Measurements from ENCODE around the gene MGAT5.

MGAT5 gene

GRCh38 chr2:134368009-134368817, 114.3 kb downstream of the MGAT5 start:
- H3K27ac ChIP-seq: no peak overlapping the region
- peaks cover 31% of the 10 kb centered on the region for H3K36me3 ChIP-seq

GRCh38 chr2:134369220-134369902, 115.5 kb downstream of the MGAT5 start:
- Histone ChIP-seq H3K4me1 (ENCODE audit: control insufficient read depth in 1 of 2, insufficient read depth in 1 of 2, low read depth in 1 of 2, low read length in 1 of 2) (no peaks in the 10 kb centered on the region), H3K36me3 (peaks cover 28% of the 10 kb centered on the region), H3K27me3 (no peaks in the 10 kb centered on the region), H3K9me3 (no peaks in the 10 kb centered on the region), H3K27ac (no peak overlapping the region), H3K4me3 (ENCODE audit: low read depth in 1 of 2, low read length in 1 of 2) (no peak overlapping the region)
- TF ChIP-seq, protein P1, sequence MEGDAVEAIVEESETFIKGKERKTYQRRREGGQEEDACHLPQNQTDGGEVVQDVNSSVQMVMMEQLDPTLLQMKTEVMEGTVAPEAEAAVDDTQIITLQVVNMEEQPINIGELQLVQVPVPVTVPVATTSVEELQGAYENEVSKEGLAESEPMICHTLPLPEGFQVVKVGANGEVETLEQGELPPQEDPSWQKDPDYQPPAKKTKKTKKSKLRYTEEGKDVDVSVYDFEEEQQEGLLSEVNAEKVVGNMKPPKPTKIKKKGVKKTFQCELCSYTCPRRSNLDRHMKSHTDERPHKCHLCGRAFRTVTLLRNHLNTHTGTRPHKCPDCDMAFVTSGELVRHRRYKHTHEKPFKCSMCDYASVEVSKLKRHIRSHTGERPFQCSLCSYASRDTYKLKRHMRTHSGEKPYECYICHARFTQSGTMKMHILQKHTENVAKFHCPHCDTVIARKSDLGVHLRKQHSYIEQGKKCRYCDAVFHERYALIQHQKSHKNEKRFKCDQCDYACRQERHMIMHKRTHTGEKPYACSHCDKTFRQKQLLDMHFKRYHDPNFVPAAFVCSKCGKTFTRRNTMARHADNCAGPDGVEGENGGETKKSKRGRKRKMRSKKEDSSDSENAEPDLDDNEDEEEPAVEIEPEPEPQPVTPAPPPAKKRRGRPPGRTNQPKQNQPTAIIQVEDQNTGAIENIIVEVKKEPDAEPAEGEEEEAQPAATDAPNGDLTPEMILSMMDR (IDR thresholded peaks at IDR 0.05): no peak

More at GRCh38 chr2:134368009-134368817, 114.3 kb downstream of the MGAT5 start:
- Histone ChIP-seq H3K9me3 (no peaks in the 10 kb centered on the region), H3K4me3 (ENCODE audit: low read depth in 1 of 2, low read length in 1 of 2) (no peak overlapping the region), H3K27me3 (no peaks in the 10 kb centered on the region), H3K4me1 (ENCODE audit: control insufficient read depth in 1 of 2, insufficient read depth in 1 of 2, low read depth in 1 of 2, low read length in 1 of 2) (no peaks in the 10 kb centered on the region)
- TF ChIP-seq, protein P1 (IDR thresholded peaks at IDR 0.05): no peak

DNA sequence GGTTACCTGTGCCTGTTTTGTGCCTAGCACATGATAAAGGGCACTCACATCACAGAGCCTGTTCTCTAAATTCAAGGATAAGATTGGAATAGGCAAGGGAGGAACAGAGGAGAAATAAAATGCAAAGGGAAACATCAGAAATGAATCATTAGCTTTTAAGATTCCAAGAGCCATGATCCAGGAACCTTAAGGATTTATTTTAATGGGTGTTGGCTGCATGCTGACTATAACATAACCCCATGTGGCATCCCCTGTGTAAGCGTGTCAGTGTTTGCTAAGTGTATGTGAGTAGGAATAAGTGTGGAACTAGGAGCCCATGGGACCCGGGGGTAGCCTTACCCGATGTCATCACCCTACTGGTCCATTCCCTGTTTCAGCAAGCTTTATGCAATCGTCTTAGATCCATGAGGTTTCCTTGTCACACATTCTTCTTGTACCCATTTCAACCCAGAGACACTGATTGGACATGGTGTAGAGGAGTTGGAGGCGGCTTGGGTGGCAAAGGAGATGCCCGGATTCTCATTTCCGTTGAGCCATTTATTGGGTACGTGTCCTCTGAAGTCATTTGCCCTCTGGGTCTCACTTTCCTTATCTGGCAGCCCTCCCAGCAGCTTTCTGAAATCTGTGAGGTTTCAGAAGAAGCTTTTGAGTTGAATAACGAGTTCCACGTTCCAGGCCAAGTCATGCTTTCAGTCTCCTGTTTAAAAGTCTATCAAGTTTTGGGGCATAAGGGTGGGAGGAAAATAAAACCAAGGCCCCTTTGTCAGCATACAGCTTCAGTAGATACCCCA, 117.0 kb downstream of the MGAT5 start:
- Histone ChIP-seq H3K4me1 (ENCODE audit: control insufficient read depth in 1 of 2, insufficient read depth in 1 of 2, low read depth in 1 of 2, low read length in 1 of 2) (no peaks in the 10 kb centered on the region), H3K36me3 (peaks cover 28% of the 10 kb centered on the region), H3K27ac (no peak overlapping the region), H3K4me3 (ENCODE audit: low read depth in 1 of 2, low read length in 1 of 2) (no peak overlapping the region), H3K9me3 (no peaks in the 10 kb centered on the region), H3K27me3 (no peaks in the 10 kb centered on the region)
- TF ChIP-seq, protein P1 (IDR thresholded peaks at IDR 0.05): no peak

DNA sequence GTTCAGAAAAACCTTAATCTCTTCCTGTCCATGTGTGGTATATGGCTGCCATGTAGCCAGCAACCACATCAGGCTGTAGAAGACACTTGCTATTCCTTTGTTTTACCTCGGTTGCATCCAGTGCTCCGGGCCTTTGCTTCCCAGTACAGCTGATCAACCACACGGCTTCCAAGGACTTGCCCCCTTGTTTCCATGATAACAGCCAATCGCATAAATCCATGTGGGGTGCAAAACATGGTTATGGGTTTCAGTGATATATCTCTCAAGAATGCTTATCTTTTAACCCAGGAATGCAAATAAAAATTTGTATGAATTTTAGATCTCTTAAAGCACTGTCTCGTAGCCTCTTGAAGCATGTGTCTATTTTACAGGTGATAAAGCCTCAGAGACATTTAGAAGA, 118.3 kb downstream of the MGAT5 start:
- H3K27me3 ChIP-seq: no peaks in the 10 kb centered on the region
- TF ChIP-seq, protein P1 (IDR thresholded peaks at IDR 0.05): no peak
- no peaks in the 10 kb centered on the region for H3K9me3 ChIP-seq
- H3K36me3 ChIP-seq: peaks cover 29% of the 10 kb centered on the region
- H3K4me3 ChIP-seq (ENCODE audit: low read depth in 1 of 2, low read length in 1 of 2): no peak overlapping the region
- H3K4me1 ChIP-seq (ENCODE audit: control insufficient read depth in 1 of 2, insufficient read depth in 1 of 2, low read depth in 1 of 2, low read length in 1 of 2): no peaks in the 10 kb centered on the region
- H3K27ac ChIP-seq: no peak overlapping the region

- TF ChIP-seq, protein P1 (IDR thresholded peaks at IDR 0.05): no peak
- H3K4me1 ChIP-seq (ENCODE audit: control insufficient read depth in 1 of 2, insufficient read depth in 1 of 2, low read depth in 1 of 2, low read length in 1 of 2): no peaks in the 10 kb centered on the region
- H3K4me3 ChIP-seq (ENCODE audit: low read depth in 1 of 2, low read length in 1 of 2): no peak overlapping the region
- no peak overlapping the region for H3K27ac ChIP-seq
- H3K36me3 ChIP-seq: peaks cover 34% of the 10 kb centered on the region
- H3K27me3 ChIP-seq: no peaks in the 10 kb centered on the region
- no peaks in the 10 kb centered on the region for H3K9me3 ChIP-seq
These were observed 118.8 kb downstream of the MGAT5 start for GRCh38 chr2:134372611-134373131.
